H1 (cell line): Measurements from ENCODE around the gene SPINDOC. TPM values are rescaled to one million over a fixed set of nuclear protein-coding genes. Genes with fewer than 3 reads are reported as not detected.
A peak's percentile ranks its signal among the peaks of the same experiment; 100 is the strongest.

ENCODE experiments used
- CTCF ChIA-PET: fragments of 300-600 bp; sonication (Branson Sonifier 250); formaldehyde crosslinking; loops from one replicate; lab custom pipeline; 2021; ENCODE audit not compliant: partially characterized antibody; lab: Charles Lee
- POLR2A ChIA-PET: fragments of 300-600 bp; sonication (Branson Sonifier 250); formaldehyde crosslinking; loops from one replicate; lab custom pipeline; 2021; ENCODE audit warnings: inconsistent platforms; ENCODE audit not compliant: partially characterized antibody; lab: Charles Lee
- DNase-seq, 2 experiments: peaks; one replicate each; pipeline versions ENCODE4 v3.0.0 to v3.0.0-alpha.2; 2010 to 2022; ENCODE audit warnings: low spot score in 2 of 2, low read depth in 1 of 2, mixed read lengths in 1 of 2
- FAIRE-seq: peaks from 2 replicates; lab custom pipeline; 2011; peaks lifted over from hg19 to GRCh38; lab: Jason Lieb, UNC
- H2AFZ ChIP-seq: 2 replicates; pipeline ENCODE4 v1.8.1; 2012; ENCODE audit warnings: low read length, inconsistent platforms
- H2AK5ac ChIP-seq: 2 replicates; pipeline ENCODE4 v1.6.1; 2013; ENCODE audit warnings: low read depth, low read length
- H2BK120ac ChIP-seq: replicated peaks from 2 replicates; pipeline ENCODE3; 2013; ENCODE audit warnings: low read depth, low read length, inconsistent platforms
- H2BK12ac ChIP-seq: 2 replicates; pipeline ENCODE4 v1.6.1; 2013; ENCODE audit warnings: low read depth, low read length
- H2BK15ac ChIP-seq: 2 replicates; pipeline ENCODE4 v1.6.1; 2013; ENCODE audit warnings: low read length
- H2BK20ac ChIP-seq: 2 replicates; pipeline ENCODE4 v1.6.1; 2013; ENCODE audit warnings: low read length
- H2BK5ac ChIP-seq: 2 replicates; pipeline ENCODE4 v1.6.1; 2013; ENCODE audit warnings: low read depth, low read length
- H3K14ac ChIP-seq: 2 replicates; pipeline ENCODE4 v1.6.1; 2013; ENCODE audit warnings: inconsistent platforms; ENCODE audit not compliant: insufficient read length
- H3K18ac ChIP-seq: 2 replicates; pipeline ENCODE4 v1.6.1; 2013; ENCODE audit warnings: low read length; ENCODE audit errors: extremely low read depth
- H3K23ac ChIP-seq: 2 replicates; pipeline ENCODE4 v1.6.1; 2013; ENCODE audit warnings: inconsistent platforms; ENCODE audit not compliant: insufficient read length
- H3K23me2 ChIP-seq: 2 replicates; pipeline ENCODE4 v1.6.1; 2013; ENCODE audit warnings: low read depth, low read length
- H3K27ac ChIP-seq: 2 replicates; pipeline ENCODE4 v1.6.1; 2011; ENCODE audit warnings: low read depth, low read length, inconsistent platforms
- H3K27me3 ChIP-seq, 4 experiments: replicated peaks in 1 of 4; 1 replicate in 1 of 4; 2 replicates in 3 of 4; pipeline versions ENCODE4 v1.6.1 to v1.8.1; 2011 to 2013; ENCODE audit warnings: low read length in 3 of 4, mild to moderate bottlenecking in 3 of 4, inconsistent platforms in 2 of 4, mixed read lengths in 2 of 4, moderate library complexity in 1 of 4; ENCODE audit not compliant: control insufficient read depth in 3 of 4, insufficient read depth in 3 of 4; ENCODE audit errors: extremely low read depth in 1 of 4
- H3K36me3 ChIP-seq, 4 experiments: 2 replicates each; pipeline versions ENCODE4 v1.6.1 to v1.8.1; 2011 to 2013; ENCODE audit warnings: mild to moderate bottlenecking in 4 of 4, low read length in 3 of 4, moderate library complexity in 2 of 4, control low read depth in 1 of 4, inconsistent platforms in 1 of 4; ENCODE audit not compliant: insufficient read depth in 4 of 4, control insufficient read depth in 2 of 4
- H3K4ac ChIP-seq: replicated peaks from 2 replicates; pipeline ENCODE3; 2013; ENCODE audit warnings: low read length, low read depth, mixed read lengths, inconsistent platforms; ENCODE audit not compliant: insufficient read length
- H3K4me1 ChIP-seq, 4 experiments: replicated peaks in 1 of 4; 1 replicate in 1 of 4; 2 replicates in 3 of 4; pipeline versions ENCODE4 v1.6.1 to v1.8.1; 2011 to 2013; ENCODE audit warnings: low read length in 3 of 4, inconsistent platforms in 2 of 4, mixed read lengths in 1 of 4; ENCODE audit not compliant: insufficient read depth in 4 of 4, control insufficient read depth in 3 of 4
- H3K4me2 ChIP-seq, 2 experiments: 2 replicates each; pipeline versions ENCODE4 v1.6.1 to v1.8.1; 2011 to 2013; ENCODE audit warnings: low read depth in 2 of 2, low read length in 2 of 2, control low read depth in 1 of 2, inconsistent platforms in 1 of 2, mild to moderate bottlenecking in 1 of 2; ENCODE audit not compliant: insufficient read depth in 1 of 2
- H3K4me3 ChIP-seq, 4 experiments: fragments of 200-600, 300-600 bp in 1 of 4; sonication (generic), shearing (Covaris generic), sonication (Bioruptor Twin) in 1 of 4; 2 replicates each; pipeline versions ENCODE4 v1.5.1 to v1.8.1; 2011 to 2016; ENCODE audit warnings: low read length in 4 of 4, low read depth in 3 of 4, control low read depth in 2 of 4, inconsistent platforms in 2 of 4, mild to moderate bottlenecking in 2 of 4, mixed read lengths in 1 of 4, moderate library complexity in 1 of 4; ENCODE audit not compliant: insufficient read depth in 2 of 4; ENCODE audit errors: extremely low read depth in 1 of 4
- H3K56ac ChIP-seq: replicated peaks from 2 replicates; pipeline ENCODE3; 2013; ENCODE audit warnings: low read depth, mild to moderate bottlenecking, mixed read lengths, low read length, inconsistent platforms; ENCODE audit not compliant: insufficient read length
- H3K79me1 ChIP-seq: 2 replicates; pipeline ENCODE4 v1.6.1; 2013; ENCODE audit warnings: low read depth, low read length, control low read depth
- H3K79me2 ChIP-seq, 2 experiments: 2 replicates each; pipeline versions ENCODE4 v1.6.1 to v1.8.1; 2012 to 2013; ENCODE audit warnings: low read length in 2 of 2, mild to moderate bottlenecking in 2 of 2, inconsistent platforms in 1 of 2; ENCODE audit not compliant: insufficient read depth in 2 of 2, control insufficient read depth in 1 of 2
- H3K9ac ChIP-seq, 4 experiments: replicated peaks in 1 of 4; 1 replicate in 1 of 4; 2 replicates in 3 of 4; pipeline versions ENCODE4 v1.6.1 to v1.8.1; 2011 to 2013; ENCODE audit warnings: low read depth in 3 of 4, low read length in 3 of 4, control low read depth in 2 of 4, mild to moderate bottlenecking in 2 of 4, moderate library complexity in 2 of 4, inconsistent platforms in 1 of 4; ENCODE audit errors: extremely low read depth in 1 of 4
- H3K9me3 ChIP-seq, 2 experiments: 2 replicates each; pipeline versions ENCODE4 v1.6.1 to v1.8.1; 2012 to 2013; ENCODE audit warnings: mild to moderate bottlenecking in 2 of 2, moderate library complexity in 2 of 2, control low read depth in 1 of 2, inconsistent platforms in 1 of 2, low read depth in 1 of 2, low read length in 1 of 2, mixed read lengths in 1 of 2; ENCODE audit not compliant: insufficient read depth in 2 of 2
- H4K20me1 ChIP-seq, 2 experiments: replicated peaks in 1 of 2; 2 replicates each; pipeline versions ENCODE3 to v1.8.1; 2011 to 2013; ENCODE audit warnings: inconsistent platforms in 2 of 2, low read length in 2 of 2, mild to moderate bottlenecking in 1 of 2; ENCODE audit not compliant: insufficient read depth in 2 of 2, control insufficient read depth in 1 of 2
- H4K5ac ChIP-seq: 2 replicates; pipeline ENCODE4 v1.6.1; 2013; ENCODE audit warnings: low read length, low read depth, mixed read lengths, inconsistent platforms; ENCODE audit not compliant: insufficient read length
- H4K8ac ChIP-seq: 2 replicates; pipeline ENCODE4 v1.8.0; 2013; ENCODE audit warnings: mild to moderate bottlenecking, moderate library complexity, low read length, inconsistent platforms; ENCODE audit not compliant: insufficient read depth; ENCODE audit errors: extremely low read depth
- H4K91ac ChIP-seq: replicated peaks from 2 replicates; pipeline ENCODE3; 2013; ENCODE audit warnings: low read length, mixed read lengths, inconsistent platforms; ENCODE audit not compliant: insufficient read length
- ATF3 ChIP-seq: IDR thresholded peaks from 2 replicates; pipeline ENCODE4 v1.6.1; 2011; ENCODE audit warnings: low read depth, mild to moderate bottlenecking, low read length; ENCODE audit not compliant: insufficient read depth
- GABPA ChIP-seq: IDR thresholded peaks from 2 replicates; pipeline ENCODE4 v1.6.1; 2011; ENCODE audit warnings: mild to moderate bottlenecking, low read length, moderate library complexity, borderline replicate concordance; ENCODE audit not compliant: insufficient read depth
- HDAC2 ChIP-seq, 2 experiments: fragments of 300-600 bp in 1 of 2; sonication (generic) in 1 of 2; IDR thresholded peaks; 2 replicates each; pipeline ENCODE4 v1.6.1; 2011 to 2012; ENCODE audit warnings: low read depth in 2 of 2, low read length in 2 of 2, mild to moderate bottlenecking in 2 of 2, moderate library complexity in 2 of 2, borderline replicate concordance in 1 of 2, inconsistent platforms in 1 of 2
- HDAC6 ChIP-seq: IDR thresholded peaks from one replicate; pipeline ENCODE4 v1.7.1; 2012; ENCODE audit warnings: low read depth, mild to moderate bottlenecking, inconsistent platforms, low read length, moderate library complexity
- JUN ChIP-seq: IDR thresholded peaks from 2 replicates; pipeline ENCODE4 v1.6.1; 2011; ENCODE audit warnings: low read depth, mild to moderate bottlenecking, improper control_type of control experiment, low read length
- KDM5A ChIP-seq: fragments of 200-600 bp; IDR thresholded peaks from 2 replicates; pipeline ENCODE4 v1.7.1; 2012; ENCODE audit warnings: mild to moderate bottlenecking, low read length, inconsistent platforms, mixed read lengths
- NANOG ChIP-seq: IDR thresholded peaks from 2 replicates; pipeline ENCODE4 v1.6.1; 2011; ENCODE audit warnings: low read length, low read depth, mild to moderate bottlenecking, inconsistent platforms; ENCODE audit not compliant: insufficient read depth, poor library complexity, severe bottlenecking
- NRF1 ChIP-seq: IDR thresholded peaks from 2 replicates; pipeline ENCODE4 v1.6.1; 2011; ENCODE audit warnings: mild to moderate bottlenecking, low read depth, low read length, improper control_type of control experiment
- POLR2AphosphoS5 ChIP-seq: IDR thresholded peaks from 2 replicates; pipeline ENCODE4 v1.6.1; 2011; ENCODE audit warnings: low read depth, low read length
- SIN3A ChIP-seq, 2 experiments: IDR thresholded peaks in 1 of 2; conservative IDR thresholded peaks in 1 of 2; 2 replicates each; pipeline ENCODE4 v1.6.1; 2011 to 2012; ENCODE audit warnings: low read length in 2 of 2, improper control_type of control experiment in 1 of 2, low read depth in 1 of 2, mild to moderate bottlenecking in 1 of 2
- ZNF274 ChIP-seq: IDR thresholded peaks from 2 replicates; pipeline ENCODE4 v1.7.0; 2012; ENCODE audit warnings: low read length, borderline replicate concordance; ENCODE audit errors: extremely low read depth
- WGBS, 2 experiments: shearing (Covaris generic) in 1 of 2; methylation state at CpG; one replicate each; pipeline versions ENCODE4 v1.1.6 to v1.1.7; 2013 to 2015; ENCODE audit warnings: low lambda C conversion rate in 2 of 2, mixed read lengths in 2 of 2, inconsistent platforms in 1 of 2, low coverage in 1 of 2, missing lambda C conversion rate in 1 of 2; ENCODE audit not compliant: insufficient replicate concordance in 2 of 2, insufficient coverage in 1 of 2, insufficient read length in 1 of 2; ENCODE audit errors: extremely low coverage in 1 of 2, missing lambda C conversion rate in 1 of 2; 5-methylcytosine and 5-hydroxymethylcytosine counted together
- polyA plus RNA-seq, 7 experiments: library from polyadenylated mRNA; depleted of rRNA in 3 of 7; stranded (reverse) in 5 of 7; unstranded in 2 of 7; fragments of >200 nt in 5 of 7; fragments of 200-250 nt in 2 of 7; gene quantifications; 1 replicate in 5 of 7; 2 replicates in 1 of 7; 4 replicates in 1 of 7; pipeline versions ENCODE4 v1.2.1 to v1.2.3, GENCODE V29; 2011 to 2013; ENCODE audit warnings: missing spikeins in 2 of 7, mixed read lengths in 2 of 7
- total RNA-seq: library from RNA; stranded (reverse); fragmentation: NEBNext Ultra II Directional; extraction: Animal tissue kit (Norgen Biotek cat#: 25700); gene quantifications from 2 replicates; pipeline ENCODE4 v1.2.1, GENCODE V29; 2021

Gene SPINDOC
- total and polyA plus RNA-seq, 2 of the 8 experiments (the other 6 are each of a cell fraction or from before 2014, with no cell fraction given): 78.7 to 99.7 TPM

- Histone ChIP-seq H3K23ac (no peak overlapping the region), H3K79me1 (peaks cover 22% of the 10 kb centered on the region), H4K91ac (no peak overlapping the region), H3K4ac (no peak overlapping the region), H4K8ac (no peak overlapping the region), H3K4me2 (peak overlapping the region; percentile 87 to 99), H3K27ac (no peak overlapping the region), H2AFZ (no peak overlapping the region), H3K27me3 (no peaks in the 10 kb centered on the region), H4K5ac (no peak overlapping the region), H3K14ac (no peak overlapping the region), H3K56ac (no peak overlapping the region), H3K79me2 (peaks cover 24 to 62% of the 10 kb centered on the region in 2 experiments), H3K18ac (no peak overlapping the region), H3K4me1 (peaks cover 26 to 46% (median 32%) of the 10 kb centered on the region in 4 experiments), H2BK15ac (no peak overlapping the region), H2BK120ac (no peak overlapping the region), H3K36me3 (no peaks in the 10 kb centered on the region), H2BK20ac (no peak overlapping the region), H3K9me3 (no peaks in the 10 kb centered on the region), H3K9ac (peak overlapping the region in 3 of 4 experiments; percentile 52 to 89 (median 83); a peak in 5 of 7 replicates), H2BK5ac (no peak overlapping the region), H3K4me3 (peak overlapping the region; percentile 83 to 97 (median 90)), H4K20me1 (peaks cover 24 to 29% of the 10 kb centered on the region in 2 experiments), H2BK12ac (no peak overlapping the region), H3K23me2 (peaks cover 16% of the 10 kb centered on the region), H2AK5ac (no peak overlapping the region)
- no peak for FAIRE-seq
- TF ChIP-seq NANOG (no peak), POLR2AphosphoS5 (no peak), KDM5A (no peak), GABPA (no peak), JUN (no peak), SIN3A (conservative IDR thresholded peaks at IDR 0.05 in 1 of 2, IDR thresholded peaks at IDR 0.05 in 1 of 2; ENCODE audit: low read depth in 1 of 2, low read length in 2 of 2) (no peak), ATF3 (no peak), NRF1 (no peak), ZNF274 (no peak), HDAC2 (IDR thresholded peaks at IDR 0.05; ENCODE audit: borderline replicate concordance in 1 of 2, low read depth in 2 of 2, low read length in 2 of 2) (no peak), HDAC6 (no peak)
- POLR2A ChIA-PET: interaction anchor here (1.1 to 5.8 kb wide), 6 partner anchors 10 to 80 kb away, joined by 3 to 45 read pairs (median 16); partner anchors contain the start of gene RCOR2
- no peak for DNase-seq
- CTCF ChIA-PET: interaction anchor here (0.5 to 2.8 kb wide), 6 partner anchors 19 to 105 kb away, joined by 3 to 10 read pairs (median 4); no protein-coding TSS in a partner anchor
- 34% methylated on average over 13 of the region's 13 CpGs; no CpG with 5 or more reads in 1 of the 2 experiments for WGBS, 2 experiments
Measured at GRCh38 chr11:63840356-63841060, 27.3 kb downstream of the SPINDOC start.
